ENCODE measurements around the gene ST8SIA5. TPM values are rescaled to one million over a fixed set of nuclear protein-coding genes. Genes with fewer than 3 reads are reported as not detected.

The ST8SIA5 gene
- total RNA-seq, 1 experiment from 2014 or later: 0.54 TPM

DNA sequence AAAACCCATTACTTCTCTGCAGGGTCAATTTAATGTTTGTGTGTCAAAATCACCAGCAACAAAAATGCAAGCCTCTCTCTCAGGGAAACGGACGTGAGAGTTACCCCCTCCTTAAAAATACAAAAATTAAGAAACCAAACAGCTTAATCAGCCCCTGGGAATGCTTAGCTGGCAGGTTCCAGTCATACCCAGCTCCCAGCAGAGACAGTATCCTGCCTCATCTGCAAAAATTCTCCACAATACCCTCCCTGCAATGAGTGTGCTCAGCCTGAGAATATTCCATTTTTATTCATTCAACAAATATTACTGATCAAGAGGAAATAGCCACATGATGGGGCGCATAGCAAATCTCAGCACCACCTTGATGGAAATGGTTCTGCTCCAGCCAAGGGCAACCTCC, 36.3 kb downstream of the ST8SIA5 start:
- no peak overlapping the region for H3K27ac ChIP-seq (ENCODE audit: low read depth, low read length)
- no peak overlapping the region for H3K4me3 ChIP-seq (replicated peaks in 1 of 2; ENCODE audit: low read depth in 1 of 2, low read length in 2 of 2)
- H3K4me1 ChIP-seq (ENCODE audit: control insufficient read depth in 1 of 2, insufficient read depth in 2 of 2, low read length in 2 of 2): peaks cover 4 to 17% of the 10 kb centered on the region in 2 experiments; a peak in 2 of 4 replicates
- ATAC-seq (no peak), DNase-seq (ENCODE audit: low read depth, low spot score) (no peak)
- H3K79me2 ChIP-seq (ENCODE audit: insufficient read depth, low read length): no peaks in the 10 kb centered on the region
- RAD21 ChIA-PET (ENCODE audit: low non-redundant PET in 1 of 2, low total read pairs in 2 of 2, uncharacterized antibody in 2 of 2, unreplicated experiment in 2 of 2): no interaction called here
- no peaks in the 10 kb centered on the region for H4K20me1 ChIP-seq (ENCODE audit: insufficient read depth)
- intact Hi-C loops (cut with micrococcal nuclease): no loop called here
- H2AFZ ChIP-seq (ENCODE audit: low read depth, low read length, poor library complexity, severe bottlenecking): no peak overlapping the region
- no peaks in the 10 kb centered on the region for H3K36me3 ChIP-seq (ENCODE audit: control insufficient read depth in 1 of 2, insufficient read depth in 2 of 2, low read length in 2 of 2)
- no peak for TF ChIP-seq SRF (IDR thresholded peaks at IDR 0.05; ENCODE audit: low read depth)
- TF ChIP-seq, protein P1, sequence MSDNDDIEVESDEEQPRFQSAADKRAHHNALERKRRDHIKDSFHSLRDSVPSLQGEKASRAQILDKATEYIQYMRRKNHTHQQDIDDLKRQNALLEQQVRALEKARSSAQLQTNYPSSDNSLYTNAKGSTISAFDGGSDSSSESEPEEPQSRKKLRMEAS (IDR thresholded peaks at IDR 0.05): no peak
- TF ChIP-seq ZFX (IDR thresholded peaks at IDR 0.05): no peak
- TF ChIP-seq JUND (IDR thresholded peaks at IDR 0.05): no peak
- no peak for TF ChIP-seq CBX3 (IDR thresholded peaks at IDR 0.05; ENCODE audit: low read depth)
- no peak for TF ChIP-seq RAD21 (IDR thresholded peaks at IDR 0.05; ENCODE audit: low read depth)
- TF ChIP-seq ELF1 (IDR thresholded peaks at IDR 0.05; ENCODE audit: borderline replicate concordance, low read depth): no peak
- TF ChIP-seq, protein P2, sequence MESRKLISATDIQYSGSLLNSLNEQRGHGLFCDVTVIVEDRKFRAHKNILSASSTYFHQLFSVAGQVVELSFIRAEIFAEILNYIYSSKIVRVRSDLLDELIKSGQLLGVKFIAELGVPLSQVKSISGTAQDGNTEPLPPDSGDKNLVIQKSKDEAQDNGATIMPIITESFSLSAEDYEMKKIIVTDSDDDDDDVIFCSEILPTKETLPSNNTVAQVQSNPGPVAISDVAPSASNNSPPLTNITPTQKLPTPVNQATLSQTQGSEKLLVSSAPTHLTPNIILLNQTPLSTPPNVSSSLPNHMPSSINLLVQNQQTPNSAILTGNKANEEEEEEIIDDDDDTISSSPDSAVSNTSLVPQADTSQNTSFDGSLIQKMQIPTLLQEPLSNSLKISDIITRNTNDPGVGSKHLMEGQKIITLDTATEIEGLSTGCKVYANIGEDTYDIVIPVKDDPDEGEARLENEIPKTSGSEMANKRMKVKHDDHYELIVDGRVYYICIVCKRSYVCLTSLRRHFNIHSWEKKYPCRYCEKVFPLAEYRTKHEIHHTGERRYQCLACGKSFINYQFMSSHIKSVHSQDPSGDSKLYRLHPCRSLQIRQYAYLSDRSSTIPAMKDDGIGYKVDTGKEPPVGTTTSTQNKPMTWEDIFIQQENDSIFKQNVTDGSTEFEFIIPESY (IDR thresholded peaks at IDR 0.05; ENCODE audit: extremely low read depth, insufficient replicate concordance, low read length): no peak
- TF ChIP-seq POLR2A (IDR thresholded peaks at IDR 0.05; ENCODE audit: borderline replicate concordance, extremely low read depth, insufficient read depth, insufficient read length): no peak
- H3K27me3 ChIP-seq (ENCODE audit: insufficient read depth, low read length): no peaks in the 10 kb centered on the region
- no TSS peak for BruUV-seq (replicated peaks)
- POLR2A ChIA-PET: no interaction called here
- no peak overlapping the region for H3K9ac ChIP-seq (ENCODE audit: low read length)
- CTCF ChIA-PET: no interaction called here
- no peaks in the 10 kb centered on the region for H3K9me2 ChIP-seq (ENCODE audit: insufficient read depth)
- H3K9me3 ChIP-seq (ENCODE audit: control insufficient read depth in 1 of 2, insufficient read depth in 1 of 2, low read depth in 1 of 2, low read length in 2 of 2): no peaks in the 10 kb centered on the region
- no peak overlapping the region for H3K4me2 ChIP-seq (ENCODE audit: low read length)

DNA sequence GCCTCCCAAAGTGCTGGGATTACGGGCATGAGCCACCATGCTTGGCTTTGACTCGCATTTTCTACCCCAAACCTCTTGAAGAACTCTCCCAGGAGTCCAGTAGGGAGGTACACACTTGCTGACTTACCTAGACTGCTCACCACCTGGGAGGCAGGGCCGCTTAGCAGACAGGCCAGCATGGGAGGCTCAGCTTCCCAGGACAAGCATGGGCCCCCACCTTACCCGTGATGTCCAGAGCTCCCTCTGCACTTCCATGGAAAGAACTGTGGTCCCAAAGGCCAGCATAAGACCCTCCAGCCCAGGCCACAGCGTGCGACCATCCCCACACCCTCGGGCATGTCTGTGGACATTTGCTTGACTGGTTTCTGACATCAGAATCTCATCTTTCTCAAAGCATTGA, 36.8 kb downstream of the ST8SIA5 start:
- no peak overlapping the region for H3K4me3 ChIP-seq (replicated peaks in 1 of 2; ENCODE audit: low read depth in 1 of 2, low read length in 2 of 2)
- TF ChIP-seq, protein P2 (IDR thresholded peaks at IDR 0.05; ENCODE audit: extremely low read depth, insufficient replicate concordance, low read length): no peak
- TF ChIP-seq SRF (IDR thresholded peaks at IDR 0.05; ENCODE audit: low read depth): no peak
- TF ChIP-seq EGR1 (IDR thresholded peaks at IDR 0.05; ENCODE audit: low read depth): no peak
- TF ChIP-seq EZH2 (IDR thresholded peaks at IDR 0.05): no peak
- no peak for TF ChIP-seq FOSL1 (IDR thresholded peaks at IDR 0.05; ENCODE audit: low read depth)
- ATAC-seq (no peak), DNase-seq (ENCODE audit: low read depth, low spot score) (no peak)
- H3K27ac ChIP-seq (ENCODE audit: low read depth, low read length): no peak overlapping the region
- no peak overlapping the region for H3K4me2 ChIP-seq (ENCODE audit: low read length)
- CTCF ChIA-PET: no interaction called here
- POLR2A ChIA-PET: no interaction called here
- H3K79me2 ChIP-seq (ENCODE audit: insufficient read depth, low read length): no peaks in the 10 kb centered on the region
- no peaks in the 10 kb centered on the region for H3K27me3 ChIP-seq (ENCODE audit: insufficient read depth, low read length)
- intact Hi-C loops (cut with micrococcal nuclease): no loop called here
- H3K9me2 ChIP-seq (ENCODE audit: insufficient read depth): no peaks in the 10 kb centered on the region
- H3K36me3 ChIP-seq (ENCODE audit: control insufficient read depth in 1 of 2, insufficient read depth in 2 of 2, low read length in 2 of 2): no peaks in the 10 kb centered on the region
- BruUV-seq (replicated peaks): no TSS peak
- RAD21 ChIA-PET (ENCODE audit: low non-redundant PET in 1 of 2, low total read pairs in 2 of 2, uncharacterized antibody in 2 of 2, unreplicated experiment in 2 of 2): no interaction called here
- H3K9me3 ChIP-seq (ENCODE audit: control insufficient read depth in 1 of 2, insufficient read depth in 1 of 2, low read depth in 1 of 2, low read length in 2 of 2): no peaks in the 10 kb centered on the region
- no peaks in the 10 kb centered on the region for H4K20me1 ChIP-seq (ENCODE audit: insufficient read depth)
- no peak overlapping the region for H2AFZ ChIP-seq (ENCODE audit: low read depth, low read length, poor library complexity, severe bottlenecking)
- H3K9ac ChIP-seq (ENCODE audit: low read length): no peak overlapping the region
- H3K4me1 ChIP-seq (ENCODE audit: control insufficient read depth in 1 of 2, insufficient read depth in 2 of 2, low read length in 2 of 2): peaks cover 4 to 17% of the 10 kb centered on the region in 2 experiments; a peak in 2 of 4 replicates

All from HCT116 (cell line).